Spleen (tissue), 11 donors: ENCODE results near the gene NPBWR2. TPM values are rescaled to one million over a fixed set of nuclear protein-coding genes. Genes with fewer than 3 reads are reported as not detected.

Experiments
- DNase-seq: peaks from one replicate; pipeline ENCODE4 v3.0.0-alpha.2; 2020
- H3K27ac ChIP-seq, 8 donors: fragments of 200-600 bp; sonication (generic) in 7 of 8; 1 replicate in 4 of 8; 2 replicates in 4 of 8; pipeline versions ENCODE4 v1.5.0 to v1.8.0; 2016 to 2021; ENCODE audit warnings: inconsistent platforms in 4 of 8, mild to moderate bottlenecking in 4 of 8, moderate library complexity in 1 of 8
- H3K27me3 ChIP-seq, 7 donors: fragments of 200-600 bp; sonication (generic) in 6 of 7; replicated peaks in 1 of 7; 1 replicate in 4 of 7; 2 replicates in 3 of 7; pipeline versions ENCODE4 v1.5.0 to v1.8.0; 2016 to 2021; ENCODE audit warnings: inconsistent platforms in 3 of 7, mild to moderate bottlenecking in 1 of 7
- H3K36me3 ChIP-seq, 6 donors: fragments of 200-600 bp; sonication (generic) in 5 of 6; 1 replicate in 4 of 6; 2 replicates in 2 of 6; pipeline versions ENCODE4 v1.5.0 to v1.8.0; 2016 to 2021; ENCODE audit warnings: inconsistent platforms in 2 of 6
- H3K4me1 ChIP-seq, 6 donors: fragments of 200-600 bp; sonication (generic) in 5 of 6; 1 replicate in 3 of 6; 2 replicates in 3 of 6; pipeline versions ENCODE4 v1.5.0 to v1.8.0; 2016 to 2021; ENCODE audit warnings: inconsistent platforms in 3 of 6
- H3K4me3 ChIP-seq, 8 donors: fragments of 200-600 bp; sonication (generic) in 7 of 8; 1 replicate in 4 of 8; 2 replicates in 4 of 8; pipeline versions ENCODE4 v1.5.0 to v1.8.0; 2016 to 2021; ENCODE audit warnings: inconsistent platforms in 4 of 8, mild to moderate bottlenecking in 4 of 8, moderate library complexity in 2 of 8
- H3K9me3 ChIP-seq, 8 donors: fragments of 200-600 bp; sonication (generic) in 7 of 8; 1 replicate in 4 of 8; 2 replicates in 4 of 8; pipeline versions ENCODE4 v1.5.0 to v1.8.0; 2016 to 2021; ENCODE audit warnings: inconsistent platforms in 4 of 8
- CTCF ChIP-seq, 11 experiments: fragments of 200-600 bp in 7 of 11; fragments of 450-650 bp in 4 of 11; sonication (generic) in 4 of 11; IDR thresholded peaks in 8 of 11; conservative IDR thresholded peaks in 3 of 11; 1 replicate in 7 of 11; 2 replicates in 4 of 11; pipeline versions ENCODE4 v1.4.0 to v1.8.0; 2016 to 2021; ENCODE audit warnings: antibody characterized with exemption in 11 of 11, inconsistent platforms in 4 of 11, mild to moderate bottlenecking in 1 of 11
- POLR2A ChIP-seq, 3 donors: fragments of 450-650 bp; IDR thresholded peaks; one replicate each; pipeline ENCODE4 v1.5.1; 2017; ENCODE audit warnings: antibody characterized with exemption in 3 of 3, mild to moderate bottlenecking in 1 of 3
- POLR2AphosphoS5 ChIP-seq, 3 donors: sonication (generic); formaldehyde crosslinking; IDR thresholded peaks; one replicate each; pipeline ENCODE4 v1.5.1; 2017; ENCODE audit warnings: antibody characterized with exemption in 3 of 3
- whole genome bisulfite sequencing, 5 donors: extraction: QIAGEN DNeasy Blood & Tissue Kit in 3 of 5; methylation state at CpG; one replicate each; pipeline versions ENCODE4 v1.1.5 to v1.1.7; 2013 to 2018; 5-methylcytosine and 5-hydroxymethylcytosine counted together
- intact Hi-C: fragments of 100-400 bp; cut with DNase I; formaldehyde crosslinking; loops from one replicate; pipeline ENCODE4 v1.15.0; 2023; ENCODE audit warnings: low total_unique reads
- polyA plus RNA-seq, 3 donors: library from polyadenylated mRNA; stranded (reverse); fragments of 200-250 nt; gene quantifications; one replicate each; pipeline ENCODE4 v1.2.1, GENCODE V29; 2013
- total RNA-seq, 7 donors: library from RNA; depleted of rRNA in 3 of 7; stranded (reverse); fragments of >200 nt in 3 of 7; fragmentation: NEBNext Ultra II Directional in 4 of 7; extraction: Animal tissue kit (Norgen Biotek cat#: 25700) in 4 of 7; gene quantifications; one replicate each; pipeline versions ENCODE4 v1.1.0 to v1.2.1, GENCODE V29; 2016 to 2021
- donor health status: healthy with polysubstance abuse.
- donor health status: DM: no; HTN: no; CAD: no; lungs with moderate emphysema.
- donor health status: DM: no; HTN: no; CAD: no.
- donor health status: Bipolar disorder and iron deficiency.
- donor health status: healthy.
- donor health status: DM: no; HTN: no; CAD: no.
- donor health status: DM: yes; HTN: yes; CAD: no.

NPBWR2 gene
- total and polyA plus RNA-seq, 10 donors: 0.26 TPM; not detected in 9

GRCh38 chr20:64116541-64117431, 9.4 kb upstream of the NPBWR2 start:
- peaks cover 0 to 15% (median 11%) of the 10 kb centered on the region in 6 donors for H3K4me1 ChIP-seq
- H3K27ac ChIP-seq: no peak overlapping the region
- H3K36me3 ChIP-seq: no peaks in the 10 kb centered on the region
- 83 to 91% (median 85%) methylated on average over 14 to 17 of the region's 17 CpGs for WGBS, 5 donors
- H3K27me3 ChIP-seq: peaks cover 0 to 13% (median 6%) of the 10 kb centered on the region in 7 donors
- H3K9me3 ChIP-seq: no peaks in the 10 kb centered on the region
- DNase-seq: no peak
- intact Hi-C loops: no loop called here
- no peak overlapping the region for H3K4me3 ChIP-seq
- TF ChIP-seq POLR2AphosphoS5 (IDR thresholded peaks at IDR 0.05): no peak
- no peak for TF ChIP-seq CTCF (IDR thresholded peaks at IDR 0.05 in 8 of 11, conservative IDR thresholded peaks at IDR 0.05 in 3 of 11)
- no peak for TF ChIP-seq POLR2A (IDR thresholded peaks at IDR 0.05)

GRCh38 chr20:64116016-64116415, 8.7 kb upstream of the NPBWR2 start:
- 86 to 93% (median 91%) methylated on average over 12 to 21 of the region's 21 CpGs for WGBS, 5 donors
- peaks cover 0 to 15% (median 11%) of the 10 kb centered on the region in 6 donors for H3K4me1 ChIP-seq
- H3K4me3 ChIP-seq: no peak overlapping the region
- H3K27me3 ChIP-seq: peaks cover 0 to 5% (median 3%) of the 10 kb centered on the region in 7 donors
- H3K9me3 ChIP-seq: no peaks in the 10 kb centered on the region
- peak; percentile 52 for DNase-seq
- H3K27ac ChIP-seq: no peak overlapping the region
- no peaks in the 10 kb centered on the region for H3K36me3 ChIP-seq
- intact Hi-C loops: no loop called here
- TF ChIP-seq CTCF (IDR thresholded peaks at IDR 0.05 in 8 of 11, conservative IDR thresholded peaks at IDR 0.05 in 3 of 11) (no peak), POLR2A (IDR thresholded peaks at IDR 0.05) (no peak)

- H3K36me3 ChIP-seq: no peaks in the 10 kb centered on the region
- H3K4me3 ChIP-seq: no peak overlapping the region
- no peaks in the 10 kb centered on the region for H3K9me3 ChIP-seq
- H3K4me1 ChIP-seq: peaks cover 0 to 9% (median 6%) of the 10 kb centered on the region in 6 donors
- intact Hi-C loops: no loop called here
- H3K27me3 ChIP-seq: no peaks in the 10 kb centered on the region
- no peak overlapping the region for H3K27ac ChIP-seq
- no peak for TF ChIP-seq CTCF (IDR thresholded peaks at IDR 0.05 in 8 of 11, conservative IDR thresholded peaks at IDR 0.05 in 3 of 11)
- no peak for TF ChIP-seq POLR2A (IDR thresholded peaks at IDR 0.05)
- no peak for TF ChIP-seq POLR2AphosphoS5 (IDR thresholded peaks at IDR 0.05)
- DNase-seq: peak; percentile 61
- WGBS, 5 donors: 66 to 90% (median 84%) methylated on average over 9 to 14 of the region's 14 CpGs
These were observed 8.0 kb upstream of the NPBWR2 start for GRCh38 chr20:64115171-64115911.
